ENCODE data around the gene STK11IP. TPM values are rescaled to one million over a fixed set of nuclear protein-coding genes. Genes with fewer than 3 reads are reported as not detected.

STK11IP gene
- total RNA-seq, 1 experiment from 2014 or later = 40.6 TPM

DNA sequence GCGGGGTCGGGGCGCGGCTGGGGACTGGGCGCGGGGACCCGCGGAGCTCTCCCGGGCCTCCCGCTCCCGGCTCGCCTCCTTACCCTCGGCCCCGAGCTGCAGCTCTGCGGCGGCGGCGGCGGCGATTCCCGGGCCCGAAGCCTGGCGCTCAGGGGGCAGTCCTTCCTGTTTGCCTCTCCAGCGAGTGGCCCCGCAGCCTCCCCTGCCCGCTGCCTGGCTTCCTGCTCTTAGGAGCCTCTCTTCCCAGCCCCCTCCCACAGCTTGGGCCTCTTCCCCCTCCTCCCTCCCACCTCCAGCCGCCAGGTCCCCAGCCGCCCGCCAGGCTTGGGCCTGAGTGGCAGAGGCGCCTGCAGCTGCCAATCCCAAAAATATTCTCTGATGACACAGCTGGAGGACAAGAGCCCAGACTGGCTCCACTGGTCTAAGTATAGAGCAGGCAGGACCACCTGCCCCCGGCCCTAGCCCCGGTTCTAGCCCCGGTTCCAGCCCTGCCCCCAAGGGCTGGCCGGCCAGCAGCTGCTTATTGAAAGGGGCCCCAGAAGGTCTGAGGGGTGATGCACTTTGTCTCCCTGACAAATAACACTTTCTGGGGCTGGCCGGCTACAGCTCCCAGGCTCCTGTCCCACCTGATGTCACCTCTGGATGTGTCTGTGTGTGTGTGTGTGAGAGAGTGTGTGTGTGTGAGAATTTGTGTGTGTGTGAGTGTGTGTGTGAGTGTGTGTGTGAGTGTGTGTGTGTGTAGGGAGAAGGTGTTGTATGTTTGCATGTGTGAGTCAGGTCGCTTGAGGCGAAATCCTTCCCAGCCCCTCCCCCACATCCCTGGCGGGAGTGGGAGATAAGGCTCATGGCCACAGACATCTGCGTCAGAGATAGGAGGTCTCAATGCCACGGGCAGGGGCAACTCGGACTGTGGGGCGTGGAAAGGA is 26.1 kb upstream of the STK11IP start, which contains the start of gene OBSL1:
OBSL1 (minus strand) TSS at position 229 of the 926 bp plus-strand sequence. CDS start 307 bp downstream, outside the sequence.
- Histone ChIP-seq H4K20me1 (ENCODE audit: insufficient read depth) (no peaks in the 10 kb centered on the region), H3K9me3 (ENCODE audit: insufficient read depth, low read depth) (no peaks in the 10 kb centered on the region), H3K79me2 (ENCODE audit: low read depth) (peaks cover 13% of the 10 kb centered on the region), H3K4me1 (replicated peaks; ENCODE audit: insufficient read depth) (peaks cover 28% of the 10 kb centered on the region), H2AFZ (peak within 1 kb of the TSS; percentile 70), H3K9me2 (ENCODE audit: insufficient read depth) (no peaks in the 10 kb centered on the region), H3K36me3 (ENCODE audit: low read depth) (no peaks in the 10 kb centered on the region), H3K4me3 (peak within 1 kb of the TSS; percentile 67), H3K4me2 (peak within 1 kb of the TSS; percentile 98), H3F3A (ENCODE audit: insufficient read depth, low read depth) (peaks cover 13% of the 10 kb centered on the region), H3K27me3 (ENCODE audit: insufficient read depth, low read depth) (no peaks in the 10 kb centered on the region), H3K27ac (peak within 1 kb of the TSS; percentile 64)
- no TSS peak for BruUV-seq (replicated peaks)
- intact Hi-C loops (cut with micrococcal nuclease; ENCODE audit: unreplicated experiment) = loop anchor here (1.0 to 2.0 kb wide), 2 partner anchors 25 to 29 kb away; partner anchors contain the start of gene CHPF
- peak; percentile 78 to 85 for DNase-seq
- ChIA-PET POLR2A (ENCODE audit: unreplicated experiment) (interaction anchor here (0.5 to 0.8 kb wide), 5 partner anchors 19 to 565 kb away, joined by 3 to 9 read pairs (median 5); no protein-coding TSS in a partner anchor), CTCF (interaction anchor here (0.6 to 1.4 kb wide), 4 partner anchors 12 to 346 kb away, joined by 5 to 8 read pairs (median 7); no protein-coding TSS in a partner anchor)
- TF ChIP-seq EZH2 (IDR thresholded peaks at IDR 0.05; ENCODE audit: low read depth) = no peak
- TF ChIP-seq, protein P1, sequence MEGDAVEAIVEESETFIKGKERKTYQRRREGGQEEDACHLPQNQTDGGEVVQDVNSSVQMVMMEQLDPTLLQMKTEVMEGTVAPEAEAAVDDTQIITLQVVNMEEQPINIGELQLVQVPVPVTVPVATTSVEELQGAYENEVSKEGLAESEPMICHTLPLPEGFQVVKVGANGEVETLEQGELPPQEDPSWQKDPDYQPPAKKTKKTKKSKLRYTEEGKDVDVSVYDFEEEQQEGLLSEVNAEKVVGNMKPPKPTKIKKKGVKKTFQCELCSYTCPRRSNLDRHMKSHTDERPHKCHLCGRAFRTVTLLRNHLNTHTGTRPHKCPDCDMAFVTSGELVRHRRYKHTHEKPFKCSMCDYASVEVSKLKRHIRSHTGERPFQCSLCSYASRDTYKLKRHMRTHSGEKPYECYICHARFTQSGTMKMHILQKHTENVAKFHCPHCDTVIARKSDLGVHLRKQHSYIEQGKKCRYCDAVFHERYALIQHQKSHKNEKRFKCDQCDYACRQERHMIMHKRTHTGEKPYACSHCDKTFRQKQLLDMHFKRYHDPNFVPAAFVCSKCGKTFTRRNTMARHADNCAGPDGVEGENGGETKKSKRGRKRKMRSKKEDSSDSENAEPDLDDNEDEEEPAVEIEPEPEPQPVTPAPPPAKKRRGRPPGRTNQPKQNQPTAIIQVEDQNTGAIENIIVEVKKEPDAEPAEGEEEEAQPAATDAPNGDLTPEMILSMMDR (conservative IDR thresholded peaks at IDR 0.05) = no peak

DNA sequence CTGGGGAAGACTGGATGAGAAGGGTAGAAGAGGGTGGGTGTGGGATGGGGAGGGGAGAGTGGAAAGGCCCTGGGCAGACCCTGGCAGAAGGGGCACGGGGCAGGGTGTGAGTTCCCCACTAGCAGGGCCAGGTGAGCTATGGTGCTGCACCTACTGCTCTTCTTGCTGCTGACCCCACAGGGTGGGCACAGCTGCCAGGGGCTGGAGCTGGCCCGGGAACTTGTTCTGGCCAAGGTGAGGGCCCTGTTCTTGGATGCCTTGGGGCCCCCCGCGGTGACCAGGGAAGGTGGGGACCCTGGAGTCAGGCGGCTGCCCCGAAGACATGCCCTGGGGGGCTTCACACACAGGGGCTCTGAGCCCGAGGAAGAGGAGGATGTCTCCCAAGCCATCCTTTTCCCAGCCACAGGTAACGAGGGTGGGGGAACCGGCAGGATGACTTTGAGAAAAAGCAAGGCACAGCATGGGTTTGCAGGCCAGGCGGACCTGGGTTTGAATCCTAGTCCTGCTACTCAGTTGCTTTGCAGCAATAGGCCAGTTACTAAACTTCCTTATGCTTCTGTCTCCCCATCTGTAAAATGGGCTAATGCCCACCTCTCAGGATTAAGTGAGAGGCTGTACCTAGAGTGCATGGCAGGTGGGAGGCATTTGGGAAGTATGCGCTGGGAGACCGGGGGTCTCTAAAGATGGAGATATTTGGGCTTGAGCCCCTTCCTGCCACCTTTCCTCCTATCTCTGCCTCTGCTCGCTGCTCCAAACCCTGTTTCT is 25.2 kb upstream of the STK11IP start, which contains the start of gene INHA:
INHA (plus strand) TSS at position 74 of the 765 bp plus-strand sequence; CDS start at position 139, 65 bp downstream.
- Histone ChIP-seq H3K4me2 (peak within 1 kb of the TSS; percentile 98), H3K36me3 (ENCODE audit: low read depth) (no peaks in the 10 kb centered on the region), H2AFZ (peak within 1 kb of the TSS; percentile 70), H3K79me2 (ENCODE audit: low read depth) (peaks cover 13% of the 10 kb centered on the region), H3K9me3 (ENCODE audit: insufficient read depth, low read depth) (no peaks in the 10 kb centered on the region), H3K27ac (peak within 1 kb of the TSS; percentile 64), H3F3A (ENCODE audit: insufficient read depth, low read depth) (peaks cover 13% of the 10 kb centered on the region), H3K4me3 (peak within 1 kb of the TSS; percentile 67), H3K9me2 (ENCODE audit: insufficient read depth) (no peaks in the 10 kb centered on the region), H3K4me1 (replicated peaks; ENCODE audit: insufficient read depth) (peaks cover 28% of the 10 kb centered on the region), H4K20me1 (ENCODE audit: insufficient read depth) (no peaks in the 10 kb centered on the region), H3K27me3 (ENCODE audit: insufficient read depth, low read depth) (no peaks in the 10 kb centered on the region)
- DNase-seq = no peak
- no peak for TF ChIP-seq EZH2 (IDR thresholded peaks at IDR 0.05; ENCODE audit: low read depth)
- TF ChIP-seq, protein P1 (conservative IDR thresholded peaks at IDR 0.05) = no peak
- CTCF ChIA-PET = interaction anchor here (0.6 kb wide), 1 partner anchor 26 kb away, joined by 8 read pairs; no protein-coding TSS in a partner anchor
- POLR2A ChIA-PET (ENCODE audit: unreplicated experiment) = interaction anchor here (0.8 kb wide), 1 partner anchor 25 kb away, joined by 9 read pairs; no protein-coding TSS in a partner anchor
- BruUV-seq (replicated peaks) = no TSS peak
- intact Hi-C loops (cut with micrococcal nuclease; ENCODE audit: unreplicated experiment) = loop anchor here (1.0 kb wide), 1 partner anchor 24 kb away; no protein-coding TSS in a partner anchor

DNA sequence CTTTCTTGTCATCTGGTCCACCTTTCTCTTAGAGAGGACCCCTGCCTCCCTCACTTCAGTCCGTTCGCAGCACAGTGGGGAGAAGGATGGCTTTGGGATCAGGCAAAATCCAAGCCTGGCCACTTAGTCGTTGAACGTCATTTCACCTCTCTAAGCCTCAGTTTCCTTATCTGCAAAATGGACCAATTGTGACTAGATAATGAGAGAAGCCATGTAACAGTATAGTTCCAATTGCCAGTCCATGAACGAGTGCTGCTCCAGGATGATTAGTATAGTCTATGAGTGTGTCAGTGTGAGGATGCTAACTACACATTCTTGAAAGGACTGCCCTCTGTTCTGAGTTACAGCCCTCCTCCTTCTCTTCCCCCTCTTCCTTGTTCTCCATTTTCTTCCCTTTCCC is 24.5 kb upstream of the STK11IP start:
- H3K4me2 ChIP-seq = no peak overlapping the region
- H3K9me2 ChIP-seq (ENCODE audit: insufficient read depth) = no peaks in the 10 kb centered on the region
- no TSS peak for BruUV-seq (replicated peaks)
- intact Hi-C loops (cut with micrococcal nuclease; ENCODE audit: unreplicated experiment) = no loop called here
- ChIA-PET CTCF (no interaction called here), POLR2A (ENCODE audit: unreplicated experiment) (no interaction called here)
- no peaks in the 10 kb centered on the region for H4K20me1 ChIP-seq (ENCODE audit: insufficient read depth)
- no peak overlapping the region for H2AFZ ChIP-seq
- DNase-seq = no peak
- peaks cover 27% of the 10 kb centered on the region for H3K4me1 ChIP-seq (replicated peaks; ENCODE audit: insufficient read depth)
- no peak overlapping the region for H3K27ac ChIP-seq
- H3K4me3 ChIP-seq = no peak overlapping the region
- H3K27me3 ChIP-seq (ENCODE audit: insufficient read depth, low read depth) = no peaks in the 10 kb centered on the region
- TF ChIP-seq, protein P1 (conservative IDR thresholded peaks at IDR 0.05) = no peak
- no peak for TF ChIP-seq EZH2 (IDR thresholded peaks at IDR 0.05; ENCODE audit: low read depth)
- peaks cover 13% of the 10 kb centered on the region for H3F3A ChIP-seq (ENCODE audit: insufficient read depth, low read depth)
- peaks cover 13% of the 10 kb centered on the region for H3K79me2 ChIP-seq (ENCODE audit: low read depth)
- H3K9me3 ChIP-seq (ENCODE audit: insufficient read depth, low read depth) = no peaks in the 10 kb centered on the region
- H3K36me3 ChIP-seq (ENCODE audit: low read depth) = no peaks in the 10 kb centered on the region

All from PC-9 (cell line).